RWPE1 (cell line): ENCODE results near the gene CD48.

Experiments
- CTCF ChIA-PET: fragments of 350-600 bp; sonication (Branson Sonifier 250); formaldehyde crosslinking; extraction: SDS; loops from one replicate; lab custom pipeline; 2021; lab: Yijun Ruan, JAX
- POLR2A ChIA-PET: fragments of 400-600 bp; formaldehyde crosslinking; extraction: SDS; loops from one replicate; lab custom pipeline; 2020; ENCODE audit warnings: antibody characterized with exemption; ENCODE audit not compliant: low non-redundant PET; lab: Yijun Ruan, JAX
- DNase-seq: peaks from one replicate; pipeline ENCODE4 v3.0.0; 2012; ENCODE audit warnings: low spot score
- H3K27ac ChIP-seq: fragments of 450-650 bp; 2 replicates; pipeline ENCODE4 v1.5.1; 2017
- TF ChIP-seq, protein P1 (sequence below): fragments of 450-650 bp; conservative IDR thresholded peaks from 2 replicates; pipeline ENCODE4 v1.5.1; 2017; ENCODE audit warnings: low read depth, mild to moderate bottlenecking

CD48 gene

DNA sequence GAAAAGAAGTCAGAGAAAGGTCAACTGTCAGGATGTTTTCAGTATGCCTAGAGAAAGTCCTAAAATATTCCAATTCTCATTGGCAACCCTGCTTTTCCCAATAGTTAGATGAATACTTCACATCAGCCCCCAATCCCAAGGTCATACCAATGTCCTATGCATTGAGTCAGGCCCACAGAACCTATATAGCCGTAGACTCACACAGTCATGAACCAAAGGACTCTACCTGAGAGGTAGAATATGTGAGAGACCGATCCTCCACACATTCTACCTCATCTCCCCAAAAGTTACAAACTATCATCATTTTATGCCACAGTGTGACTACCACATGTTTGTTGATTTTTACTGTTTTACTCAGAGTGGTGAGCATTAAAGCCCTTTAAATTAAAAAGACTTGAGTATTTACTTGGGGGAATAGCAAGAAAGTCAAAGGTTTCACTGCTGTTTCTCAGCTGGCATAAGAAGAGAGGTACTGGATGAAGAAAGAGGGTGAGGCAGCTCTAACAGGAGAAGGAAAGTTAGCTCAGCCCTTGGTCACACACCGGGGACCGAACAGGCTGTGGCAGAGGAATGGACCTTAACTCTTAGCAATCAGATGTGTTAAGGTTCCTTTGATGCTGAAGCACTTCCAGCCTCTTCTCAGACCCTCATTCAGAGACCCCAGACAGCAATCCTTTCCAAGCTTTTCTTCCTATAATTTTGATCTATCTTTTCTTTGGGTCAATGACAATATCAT, 937 bp downstream of the CD48 start:
- CTCF ChIA-PET = no interaction called here
- POLR2A ChIA-PET = no interaction called here
- DNase-seq = no peak
- TF ChIP-seq, protein P1, sequence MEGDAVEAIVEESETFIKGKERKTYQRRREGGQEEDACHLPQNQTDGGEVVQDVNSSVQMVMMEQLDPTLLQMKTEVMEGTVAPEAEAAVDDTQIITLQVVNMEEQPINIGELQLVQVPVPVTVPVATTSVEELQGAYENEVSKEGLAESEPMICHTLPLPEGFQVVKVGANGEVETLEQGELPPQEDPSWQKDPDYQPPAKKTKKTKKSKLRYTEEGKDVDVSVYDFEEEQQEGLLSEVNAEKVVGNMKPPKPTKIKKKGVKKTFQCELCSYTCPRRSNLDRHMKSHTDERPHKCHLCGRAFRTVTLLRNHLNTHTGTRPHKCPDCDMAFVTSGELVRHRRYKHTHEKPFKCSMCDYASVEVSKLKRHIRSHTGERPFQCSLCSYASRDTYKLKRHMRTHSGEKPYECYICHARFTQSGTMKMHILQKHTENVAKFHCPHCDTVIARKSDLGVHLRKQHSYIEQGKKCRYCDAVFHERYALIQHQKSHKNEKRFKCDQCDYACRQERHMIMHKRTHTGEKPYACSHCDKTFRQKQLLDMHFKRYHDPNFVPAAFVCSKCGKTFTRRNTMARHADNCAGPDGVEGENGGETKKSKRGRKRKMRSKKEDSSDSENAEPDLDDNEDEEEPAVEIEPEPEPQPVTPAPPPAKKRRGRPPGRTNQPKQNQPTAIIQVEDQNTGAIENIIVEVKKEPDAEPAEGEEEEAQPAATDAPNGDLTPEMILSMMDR = no peak
- H3K27ac ChIP-seq = no peak overlapping the region

- TF ChIP-seq, protein P1 = no peak
- ChIA-PET POLR2A (no interaction called here), CTCF (interaction anchor here (0.6 kb wide), 2 partner anchors 215 to 299 kb away, joined by 3 to 7 read pairs; no protein-coding TSS in a partner anchor)
- no peak overlapping the region for H3K27ac ChIP-seq
- no peak for DNase-seq
These were observed 1.9 kb downstream of the CD48 start for GRCh38 chr1:160709715-160710114.

DNA sequence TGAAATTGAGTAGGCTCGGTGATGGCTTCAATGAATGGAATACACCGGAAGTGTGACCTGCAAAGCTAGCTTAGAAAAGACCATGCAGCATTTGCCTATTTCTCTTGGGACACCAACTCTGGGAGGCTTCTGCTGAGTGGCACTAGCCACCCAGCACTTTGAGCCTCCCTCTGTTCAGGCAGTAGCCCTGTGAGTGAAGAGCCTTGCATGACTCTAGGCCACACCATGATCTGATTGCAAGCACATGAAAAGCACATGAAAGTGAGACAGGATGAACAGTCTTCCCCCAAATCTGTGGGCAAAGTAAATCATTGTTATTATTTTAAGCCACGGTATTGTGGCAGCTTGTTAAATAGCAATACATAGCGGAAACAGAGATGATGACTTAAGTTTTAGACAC, 2.8 kb downstream of the CD48 start:
- CTCF ChIA-PET = no interaction called here
- DNase-seq = no peak
- TF ChIP-seq, protein P1 = no peak
- H3K27ac ChIP-seq = no peak overlapping the region
- POLR2A ChIA-PET = no interaction called here

DNA sequence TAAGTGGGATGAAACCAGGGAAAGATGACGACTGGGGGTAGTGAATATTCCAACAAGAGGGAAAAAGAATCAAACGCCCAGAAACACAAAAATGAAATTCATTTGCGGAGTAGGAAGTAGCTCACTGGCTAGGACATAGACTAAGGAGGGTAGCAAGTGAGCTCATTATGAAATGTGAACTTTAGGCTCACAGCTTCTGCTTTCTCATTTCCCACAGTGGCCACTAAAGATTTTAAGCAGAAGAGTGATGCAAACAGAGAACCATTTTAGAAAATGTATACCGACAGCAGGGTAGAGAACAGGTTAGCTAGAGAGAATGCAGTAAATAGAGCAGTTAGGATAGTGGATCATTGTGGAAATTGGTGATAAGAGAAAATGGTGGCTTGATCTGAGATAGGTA, 3.5 kb downstream of the CD48 start:
- CTCF ChIA-PET = no interaction called here
- no peak overlapping the region for H3K27ac ChIP-seq
- DNase-seq = no peak
- POLR2A ChIA-PET = no interaction called here
- TF ChIP-seq, protein P1 = no peak

DNA sequence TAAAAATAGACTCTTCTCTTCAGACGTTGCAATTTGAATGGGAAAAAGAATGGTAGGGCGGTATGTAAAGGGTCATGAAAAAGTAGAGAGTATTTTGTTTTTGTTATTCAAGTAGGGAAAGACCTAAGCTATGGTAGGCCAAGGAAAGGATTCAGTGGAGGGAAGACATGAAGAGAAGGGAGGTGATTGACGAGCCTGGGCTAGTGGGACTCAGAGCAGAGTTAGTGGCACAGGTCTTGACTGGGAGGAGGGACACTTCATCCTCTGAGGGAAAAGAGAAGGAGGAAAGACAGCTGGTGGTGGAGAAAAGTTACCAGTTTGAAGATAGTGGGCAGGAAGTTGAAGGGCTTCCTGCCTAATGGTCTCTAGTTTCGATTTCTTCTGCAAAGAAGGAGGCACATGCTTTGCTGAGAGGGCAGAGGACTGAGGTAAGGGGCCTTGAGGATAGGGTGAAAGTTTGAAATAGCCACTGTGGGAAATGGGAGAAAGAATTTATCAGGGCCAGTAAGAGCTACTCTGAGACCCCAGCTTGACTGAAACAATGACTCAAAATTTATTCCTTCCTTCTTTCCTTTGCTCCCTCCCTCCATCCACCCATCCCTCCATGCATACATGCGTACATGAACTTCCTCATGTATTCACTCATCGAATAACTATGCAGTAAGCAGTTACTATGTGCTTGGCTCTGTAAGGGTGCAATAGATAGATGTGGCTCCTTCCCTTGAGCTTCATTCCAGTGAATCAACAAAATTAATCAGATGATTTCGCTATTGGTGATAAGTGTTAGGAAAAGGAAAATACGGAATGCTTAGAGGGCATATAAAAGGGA, 4.2 kb downstream of the CD48 start:
- POLR2A ChIA-PET = no interaction called here
- H3K27ac ChIP-seq = no peak overlapping the region
- TF ChIP-seq, protein P1 = no peak
- CTCF ChIA-PET = interaction anchor here (0.5 kb wide), 1 partner anchor 31 kb away, joined by 3 read pairs; no protein-coding TSS in a partner anchor
- DNase-seq = no peak

DNA sequence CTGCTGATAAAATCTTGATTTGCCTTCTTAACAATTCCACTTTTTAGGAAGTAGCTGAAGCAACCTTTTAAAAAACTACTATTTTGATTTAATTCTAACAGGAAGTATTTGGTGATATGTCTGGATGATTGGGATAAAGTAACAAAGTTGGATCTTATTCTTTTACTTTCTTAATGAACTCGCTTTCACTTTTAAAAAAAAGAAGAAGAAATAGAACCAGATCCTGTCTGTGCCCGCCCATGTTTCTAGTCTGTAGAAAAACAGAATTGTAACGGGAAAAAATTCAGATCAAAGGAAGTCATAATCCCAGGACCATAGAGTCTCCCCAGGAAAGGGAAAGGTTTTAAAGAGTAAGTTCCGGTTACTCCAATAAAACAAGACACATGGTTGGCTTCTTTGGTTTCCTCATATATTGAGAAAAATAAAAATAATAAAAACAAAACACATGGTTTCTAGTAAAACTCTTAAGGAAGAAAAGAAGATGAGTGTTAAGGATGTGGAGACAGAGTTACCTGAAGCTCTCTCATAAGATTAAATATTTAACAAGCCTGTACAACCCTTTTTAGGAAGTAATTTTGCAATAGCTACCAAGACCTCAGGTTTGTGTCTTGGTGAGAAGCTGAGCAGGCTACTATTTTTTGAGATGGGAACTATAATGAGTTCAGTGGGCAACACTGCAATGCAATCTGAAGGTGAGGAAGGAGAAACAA, 4.9 kb downstream of the CD48 start:
- POLR2A ChIA-PET = no interaction called here
- CTCF ChIA-PET = interaction anchor here (0.5 kb wide), 1 partner anchor 30 kb away, joined by 3 read pairs; no protein-coding TSS in a partner anchor

More for the DNA sequence above, 4.9 kb downstream of the CD48 start:
- TF ChIP-seq, protein P1 = no peak
- no peak overlapping the region for H3K27ac ChIP-seq
- no peak for DNase-seq
